ACC112 (cell line): ENCODE results near the gene CD151.
A peak's percentile ranks its signal among the peaks of the same experiment; 100 is the strongest.

Experiments
- H2AFZ ChIP-seq: fragments of 200-600 bp; sonication (generic); one replicate; pipeline ENCODE4 v1.6.0; 2017; ENCODE audit warnings: antibody characterized with exemption, low read length; ENCODE audit not compliant: unreplicated experiment
- H3K27ac ChIP-seq: fragments of 200-600 bp; sonication (generic); 2 replicates; pipeline ENCODE4 v1.5.1; 2014; ENCODE audit warnings: low read depth, mild to moderate bottlenecking, antibody characterized with exemption, low read length, moderate library complexity
- H3K27me3 ChIP-seq: fragments of 200-600 bp; sonication (generic); 2 replicates; pipeline ENCODE4 v1.6.1; 2014; ENCODE audit warnings: mild to moderate bottlenecking, antibody characterized with exemption, low read length, moderate library complexity, mixed read lengths; ENCODE audit not compliant: insufficient read depth
- H3K36me3 ChIP-seq: fragments of 200-600 bp; sonication (generic); 2 replicates; pipeline ENCODE4 v1.6.1; 2016; ENCODE audit warnings: mild to moderate bottlenecking, antibody characterized with exemption, low read length, moderate library complexity, mixed read lengths; ENCODE audit not compliant: insufficient read depth
- H3K4me1 ChIP-seq: fragments of 200-600 bp; sonication (generic); one replicate; pipeline ENCODE4 v1.6.1; 2016; ENCODE audit warnings: low read length, mixed read lengths; ENCODE audit not compliant: insufficient read depth, unreplicated experiment, control insufficient read depth
- H3K4me3 ChIP-seq: fragments of 200-600 bp; sonication (generic); 2 replicates; pipeline ENCODE4 v1.5.1; 2014; ENCODE audit warnings: mild to moderate bottlenecking, low read depth, low read length
- H3K79me2 ChIP-seq: fragments of 200-600 bp; sonication (generic); one replicate; pipeline ENCODE4 v1.6.0; 2016; ENCODE audit warnings: low read length; ENCODE audit not compliant: control insufficient read depth, unreplicated experiment, insufficient read depth

Gene CD151

GRCh38 chr11:798093-798713 is 34.5 kb upstream of the CD151 start, which contains the start of gene SLC25A22:
TSS of gene SLC25A22 (minus strand) at chr11:798281. CDS start at chr11:795006, 3,275 bp downstream.
- Histone ChIP-seq H3K79me2 (peaks cover 6% of the 10 kb centered on the region), H3K27me3 (no peaks in the 10 kb centered on the region), H3K4me3 (peak within 1 kb of the TSS; percentile 86), H3K36me3 (no peaks in the 10 kb centered on the region), H3K27ac (peak within 1 kb of the TSS; percentile 67), H2AFZ (peak within 1 kb of the TSS; percentile 32), H3K4me1 (peaks cover 8% of the 10 kb centered on the region)

- no peaks in the 10 kb centered on the region for H3K36me3 ChIP-seq
- H3K4me1 ChIP-seq = peaks cover 14% of the 10 kb centered on the region
- H3K79me2 ChIP-seq = peaks cover 6% of the 10 kb centered on the region
- no peaks in the 10 kb centered on the region for H3K27me3 ChIP-seq
- H3K4me3 ChIP-seq = no peak overlapping the region
- no peak overlapping the region for H3K27ac ChIP-seq
- H2AFZ ChIP-seq = no peak overlapping the region
Observed at GRCh38 chr11:799641-800316, 33.0 kb upstream of the CD151 start.

- no peak overlapping the region for H2AFZ ChIP-seq
- no peaks in the 10 kb centered on the region for H3K79me2 ChIP-seq
- no peaks in the 10 kb centered on the region for H3K27me3 ChIP-seq
- no peaks in the 10 kb centered on the region for H3K36me3 ChIP-seq
- H3K4me1 ChIP-seq = peaks cover 14% of the 10 kb centered on the region
- no peak overlapping the region for H3K4me3 ChIP-seq
- no peak overlapping the region for H3K27ac ChIP-seq
Observed at GRCh38 chr11:800473-800872, 32.3 kb upstream of the CD151 start.

GRCh38 chr11:801097-801780 is 31.5 kb upstream of the CD151 start:
- no peaks in the 10 kb centered on the region for H3K36me3 ChIP-seq
- no peaks in the 10 kb centered on the region for H3K79me2 ChIP-seq
- H3K27ac ChIP-seq = no peak overlapping the region
- peaks cover 14% of the 10 kb centered on the region for H3K4me1 ChIP-seq
- H2AFZ ChIP-seq = no peak overlapping the region
- H3K27me3 ChIP-seq = no peaks in the 10 kb centered on the region
- H3K4me3 ChIP-seq = no peak overlapping the region

- H3K4me1 ChIP-seq = peaks cover 7% of the 10 kb centered on the region
- no peak overlapping the region for H3K4me3 ChIP-seq
- no peaks in the 10 kb centered on the region for H3K27me3 ChIP-seq
- no peaks in the 10 kb centered on the region for H3K79me2 ChIP-seq
- no peak overlapping the region for H3K27ac ChIP-seq
- no peaks in the 10 kb centered on the region for H3K36me3 ChIP-seq
- no peak overlapping the region for H2AFZ ChIP-seq
Observed at GRCh38 chr11:802018-802617, 30.6 kb upstream of the CD151 start.

GRCh38 chr11:802693-803466 is 29.9 kb upstream of the CD151 start:
- Histone ChIP-seq H3K27me3 (no peaks in the 10 kb centered on the region), H3K4me3 (no peak overlapping the region), H3K4me1 (peaks cover 7% of the 10 kb centered on the region), H3K79me2 (peaks cover 2% of the 10 kb centered on the region), H2AFZ (no peak overlapping the region), H3K27ac (no peak overlapping the region), H3K36me3 (no peaks in the 10 kb centered on the region)

GRCh38 chr11:803467-803742 is 29.3 kb upstream of the CD151 start:
- Histone ChIP-seq H3K27me3 (no peaks in the 10 kb centered on the region), H3K4me3 (peak overlapping the region; percentile 80; the same call in 1 of the 2 replicates), H3K4me1 (peaks cover 9% of the 10 kb centered on the region), H3K27ac (no peak overlapping the region), H3K36me3 (no peaks in the 10 kb centered on the region), H3K79me2 (peaks cover 5% of the 10 kb centered on the region), H2AFZ (no peak overlapping the region)

GRCh38 chr11:803770-804598 is 28.8 kb upstream of the CD151 start:
- Histone ChIP-seq H2AFZ (no peak overlapping the region), H3K79me2 (peaks cover 11% of the 10 kb centered on the region), H3K27me3 (no peaks in the 10 kb centered on the region), H3K4me3 (peak overlapping the region; percentile 80), H3K27ac (no peak overlapping the region), H3K4me1 (peaks cover 10% of the 10 kb centered on the region), H3K36me3 (no peaks in the 10 kb centered on the region)

- H3K27me3 ChIP-seq = no peaks in the 10 kb centered on the region
- peaks cover 10% of the 10 kb centered on the region for H3K4me1 ChIP-seq
- no peaks in the 10 kb centered on the region for H3K36me3 ChIP-seq
- H3K79me2 ChIP-seq = peaks cover 12% of the 10 kb centered on the region
- no peak overlapping the region for H2AFZ ChIP-seq
- peak overlapping the region; percentile 80 for H3K4me3 ChIP-seq
- no peak overlapping the region for H3K27ac ChIP-seq
Observed at GRCh38 chr11:804599-804964, 28.2 kb upstream of the CD151 start.
